ENCODE results near the gene APBA1. TPM values are rescaled to one million over a fixed set of nuclear protein-coding genes. Genes with fewer than 3 reads are reported as not detected.

APBA1 gene
- polyA plus RNA-seq, 1 of the 3 experiments (the other 2 are of a cell fraction), result 3.1 TPM

GRCh38 chr9:69584759-69585158 lies 87.4 kb downstream of the APBA1 start:
- CTCF ChIA-PET, result interaction anchor here (1.6 kb wide), 1 partner anchor 163 kb away, joined by 3 read pairs; no protein-coding TSS in a partner anchor
- TF ChIP-seq ZBTB33 (IDR thresholded peaks at IDR 0.05; ENCODE audit: borderline replicate concordance, low read depth) (no peak), RXRA (IDR thresholded peaks at IDR 0.05; ENCODE audit: borderline replicate concordance, low read depth) (no peak), POLR2AphosphoS5 (IDR thresholded peaks at IDR 0.05; ENCODE audit: low read depth, low read length) (no peak), USF2 (IDR thresholded peaks at IDR 0.05; ENCODE audit: borderline replicate concordance, low read depth, low read length) (no peak), NFIC (IDR thresholded peaks at IDR 0.05; ENCODE audit: borderline replicate concordance) (no peak), RAD21 (IDR thresholded peaks at IDR 0.05; ENCODE audit: low read length) (no peak), USF1 (IDR thresholded peaks at IDR 0.05; ENCODE audit: borderline replicate concordance, low read depth) (no peak), RCOR1 (IDR thresholded peaks at IDR 0.05; ENCODE audit: low read length) (no peak)

GRCh38 chr9:69583645-69584234 lies 88.4 kb downstream of the APBA1 start:
- H3K4me2 ChIP-seq, result no peak overlapping the region
- peaks cover 3 to 22% of the 10 kb centered on the region in 2 experiments; a peak in 3 of 4 replicates for H3K4me1 ChIP-seq (ENCODE audit: control insufficient read depth in 1 of 2, insufficient read depth in 2 of 2, low read depth in 1 of 2, low read length in 1 of 2)
- CTCF ChIA-PET, result interaction anchor here (0.8 to 1.6 kb wide), 3 partner anchors 89 to 162 kb away, joined by 3 to 5 read pairs (median 3); partner anchors contain the start of gene APBA1

More at GRCh38 chr9:69584759-69585158, 87.4 kb downstream of the APBA1 start:
- no peak overlapping the region for H3K4me2 ChIP-seq
- H3K4me3 ChIP-seq (ENCODE audit: low read depth in 2 of 2, low read length in 1 of 2), result no peak overlapping the region
- POLR2A ChIA-PET, result no interaction called here
- H3K27ac ChIP-seq (ENCODE audit: low read depth in 2 of 2, low read length in 1 of 2), result no peak overlapping the region
- no peak overlapping the region for H2AFZ ChIP-seq (ENCODE audit: low read depth)
- H3K9me2 ChIP-seq, result no peaks in the 10 kb centered on the region
- H3K9ac ChIP-seq, result no peak overlapping the region
- H3K9me3 ChIP-seq, result no peaks in the 10 kb centered on the region
- no peaks in the 10 kb centered on the region for H3K36me3 ChIP-seq (replicated peaks in 1 of 2; ENCODE audit: control insufficient read depth in 1 of 2, insufficient read depth in 2 of 2, low read length in 1 of 2)
- no peaks in the 10 kb centered on the region for H4K20me1 ChIP-seq (ENCODE audit: insufficient read depth)
- DNase-seq, result no peak
- no peaks in the 10 kb centered on the region for H3K79me2 ChIP-seq (ENCODE audit: insufficient read depth)
- H3K4me1 ChIP-seq (ENCODE audit: control insufficient read depth in 1 of 2, insufficient read depth in 2 of 2, low read depth in 1 of 2, low read length in 1 of 2), result peaks cover 3 to 22% of the 10 kb centered on the region in 2 experiments; a peak in 3 of 4 replicates
- no peaks in the 10 kb centered on the region for H3F3A ChIP-seq (replicated peaks; ENCODE audit: insufficient read depth)
- H3K27me3 ChIP-seq (ENCODE audit: insufficient read depth), result no peaks in the 10 kb centered on the region

More at GRCh38 chr9:69583645-69584234, 88.4 kb downstream of the APBA1 start:
- DNase-seq, result peak; percentile 60
- Histone ChIP-seq H3K27me3 (ENCODE audit: insufficient read depth) (no peaks in the 10 kb centered on the region), H3K4me3 (ENCODE audit: low read depth in 2 of 2, low read length in 1 of 2) (no peak overlapping the region), H3K9ac (no peak overlapping the region), H2AFZ (ENCODE audit: low read depth) (no peak overlapping the region), H3K79me2 (ENCODE audit: insufficient read depth) (no peaks in the 10 kb centered on the region), H4K20me1 (ENCODE audit: insufficient read depth) (no peaks in the 10 kb centered on the region), H3K36me3 (replicated peaks in 1 of 2; ENCODE audit: control insufficient read depth in 1 of 2, insufficient read depth in 2 of 2, low read length in 1 of 2) (no peaks in the 10 kb centered on the region), H3K9me2 (no peaks in the 10 kb centered on the region), H3F3A (replicated peaks; ENCODE audit: insufficient read depth) (no peaks in the 10 kb centered on the region), H3K9me3 (no peaks in the 10 kb centered on the region), H3K27ac (ENCODE audit: low read depth in 2 of 2, low read length in 1 of 2) (peak overlapping the region in 1 of 2 experiments; percentile 67; a peak in 1 of 4 replicates)
- TF ChIP-seq GATA2 (CRISPR knock-in tag; IDR thresholded peaks at IDR 0.05) (peak; percentile 90), FOXM1 (IDR thresholded peaks at IDR 0.05; ENCODE audit: low read depth) (no peak), CHD2 (IDR thresholded peaks at IDR 0.05; ENCODE audit: low read length, partially characterized antibody) (peak; percentile 50), EP300 (IDR thresholded peaks at IDR 0.05; ENCODE audit: borderline replicate concordance in 1 of 2, low read depth in 1 of 2, low read length in 1 of 2) (peak in 1 of 2 experiments; percentile 70; a peak in 2 of 4 replicates), RCOR1 (IDR thresholded peaks at IDR 0.05; ENCODE audit: low read length) (peak; percentile 99), RAD21 (IDR thresholded peaks at IDR 0.05; ENCODE audit: low read length) (no peak)
- POLR2A ChIA-PET, result no interaction called here
- 61% methylated on average over 5 of the region's 5 CpGs for WGBS (ENCODE audit: low lambda C conversion rate)
